ENCODE data around the gene TADA1. TPM values are rescaled to one million over a fixed set of nuclear protein-coding genes. Genes with fewer than 3 reads are reported as not detected.

TADA1 gene
- total and polyA plus RNA-seq, 4 donors: 9.1 to 21.3 (median 15.0) TPM

DNA sequence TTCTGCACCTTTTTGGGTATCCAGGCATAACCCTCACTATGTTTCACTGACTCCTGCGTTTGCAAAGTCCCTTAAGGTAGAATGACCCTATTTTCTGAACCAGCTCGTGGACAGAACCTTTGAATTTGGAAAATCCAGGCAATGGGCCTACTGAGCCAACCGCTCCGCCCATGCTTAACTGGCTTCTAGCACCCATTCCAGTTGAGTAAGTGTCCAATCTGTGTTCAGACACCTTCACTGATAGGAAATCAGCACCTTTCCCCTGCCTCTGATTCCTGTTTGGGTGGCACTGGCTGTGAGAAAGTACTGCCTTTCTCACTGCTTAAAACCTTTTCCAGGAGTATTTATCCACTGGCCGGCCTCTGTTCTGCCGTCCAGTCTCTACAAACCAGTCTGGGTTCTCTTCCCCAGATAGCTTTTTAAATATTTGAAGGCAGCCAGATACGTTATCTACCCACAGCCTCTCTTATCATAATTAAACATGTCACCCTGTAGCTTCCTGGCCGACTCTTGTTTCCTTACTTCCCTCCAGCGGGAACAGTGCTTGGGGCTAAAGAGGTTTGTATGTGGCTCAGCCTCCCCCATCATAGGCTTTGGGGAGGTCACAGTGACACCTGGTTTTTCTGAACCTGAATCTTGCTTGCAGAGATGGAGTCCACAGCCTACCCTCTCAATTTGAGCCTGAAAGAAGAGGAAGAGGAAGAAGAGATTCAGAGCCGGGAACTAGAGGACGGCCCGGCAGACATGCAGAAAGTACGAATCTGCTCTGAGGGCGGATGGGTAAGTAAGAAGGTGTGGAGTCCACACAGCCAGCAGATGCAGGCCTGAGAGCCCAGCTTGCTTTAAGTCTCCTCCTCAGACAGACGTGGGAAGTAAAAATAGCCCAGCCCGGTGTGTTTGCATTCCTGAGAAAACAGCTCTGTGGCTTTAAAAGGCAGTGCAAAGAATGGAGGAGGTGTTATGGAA is 35.5 kb downstream of the TADA1 start:
- Histone ChIP-seq H3K4me3 (ENCODE audit: low read depth in 1 of 3, low read length in 3 of 3) (peak overlapping the region; percentile 61 to 90 (median 75)), H3K27ac (ENCODE audit: low read depth in 1 of 2, low read length in 2 of 2) (peak overlapping the region in 1 of 2 donors; percentile 30), H3K4me1 (ENCODE audit: control insufficient read depth in 4 of 4, insufficient read depth in 4 of 4, low read length in 3 of 4) (peaks cover 2 to 27% (median 17%) of the 10 kb centered on the region in 4 donors), H3K9me3 (ENCODE audit: control insufficient read depth in 4 of 4, low read length in 3 of 4) (no peaks in the 10 kb centered on the region), H3K9ac (ENCODE audit: low read depth in 1 of 2, low read length in 2 of 2) (peak overlapping the region in 1 of 2 donors; percentile 45), H3K27me3 (ENCODE audit: control insufficient read depth in 4 of 4, insufficient read depth in 4 of 4, low read length in 3 of 4) (no peaks in the 10 kb centered on the region), H3K36me3 (ENCODE audit: control insufficient read depth in 4 of 4, insufficient read depth in 3 of 4, low read depth in 1 of 4, low read length in 3 of 4) (peaks cover 5 to 40% (median 27%) of the 10 kb centered on the region in 4 donors)
- 52% methylated on average over 16 of the region's 16 CpGs for WGBS
- no peak for DNase-seq (ENCODE audit: low spot score)
- TF ChIP-seq HNF4A (conservative IDR thresholded peaks at IDR 0.05): no peak
- no peak for TF ChIP-seq NR2F2 (IDR thresholded peaks at IDR 0.05)
- TF ChIP-seq FOXA1 (IDR thresholded peaks at IDR 0.05): no peak
- no peak for TF ChIP-seq RAD21 (IDR thresholded peaks at IDR 0.05)
- TF ChIP-seq, protein P1, sequence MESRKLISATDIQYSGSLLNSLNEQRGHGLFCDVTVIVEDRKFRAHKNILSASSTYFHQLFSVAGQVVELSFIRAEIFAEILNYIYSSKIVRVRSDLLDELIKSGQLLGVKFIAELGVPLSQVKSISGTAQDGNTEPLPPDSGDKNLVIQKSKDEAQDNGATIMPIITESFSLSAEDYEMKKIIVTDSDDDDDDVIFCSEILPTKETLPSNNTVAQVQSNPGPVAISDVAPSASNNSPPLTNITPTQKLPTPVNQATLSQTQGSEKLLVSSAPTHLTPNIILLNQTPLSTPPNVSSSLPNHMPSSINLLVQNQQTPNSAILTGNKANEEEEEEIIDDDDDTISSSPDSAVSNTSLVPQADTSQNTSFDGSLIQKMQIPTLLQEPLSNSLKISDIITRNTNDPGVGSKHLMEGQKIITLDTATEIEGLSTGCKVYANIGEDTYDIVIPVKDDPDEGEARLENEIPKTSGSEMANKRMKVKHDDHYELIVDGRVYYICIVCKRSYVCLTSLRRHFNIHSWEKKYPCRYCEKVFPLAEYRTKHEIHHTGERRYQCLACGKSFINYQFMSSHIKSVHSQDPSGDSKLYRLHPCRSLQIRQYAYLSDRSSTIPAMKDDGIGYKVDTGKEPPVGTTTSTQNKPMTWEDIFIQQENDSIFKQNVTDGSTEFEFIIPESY (IDR thresholded peaks at IDR 0.05): no peak
- no peak for TF ChIP-seq FOXA2 (IDR thresholded peaks at IDR 0.05)
- TF ChIP-seq, protein P2, sequence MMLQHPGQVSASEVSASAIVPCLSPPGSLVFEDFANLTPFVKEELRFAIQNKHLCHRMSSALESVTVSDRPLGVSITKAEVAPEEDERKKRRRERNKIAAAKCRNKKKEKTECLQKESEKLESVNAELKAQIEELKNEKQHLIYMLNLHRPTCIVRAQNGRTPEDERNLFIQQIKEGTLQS (IDR thresholded peaks at IDR 0.05): no peak
- no peak for TF ChIP-seq YY1 (IDR thresholded peaks at IDR 0.05)
- no peak for TF ChIP-seq SP1 (IDR thresholded peaks at IDR 0.05)
- TF ChIP-seq GABPA (IDR thresholded peaks at IDR 0.05 in 1 of 2, conservative IDR thresholded peaks at IDR 0.05 in 1 of 2): no peak
- no peak for TF ChIP-seq RXRA (IDR thresholded peaks at IDR 0.05)
- TF ChIP-seq TAF1 (conservative IDR thresholded peaks at IDR 0.05): no peak
- TF ChIP-seq, protein P3, sequence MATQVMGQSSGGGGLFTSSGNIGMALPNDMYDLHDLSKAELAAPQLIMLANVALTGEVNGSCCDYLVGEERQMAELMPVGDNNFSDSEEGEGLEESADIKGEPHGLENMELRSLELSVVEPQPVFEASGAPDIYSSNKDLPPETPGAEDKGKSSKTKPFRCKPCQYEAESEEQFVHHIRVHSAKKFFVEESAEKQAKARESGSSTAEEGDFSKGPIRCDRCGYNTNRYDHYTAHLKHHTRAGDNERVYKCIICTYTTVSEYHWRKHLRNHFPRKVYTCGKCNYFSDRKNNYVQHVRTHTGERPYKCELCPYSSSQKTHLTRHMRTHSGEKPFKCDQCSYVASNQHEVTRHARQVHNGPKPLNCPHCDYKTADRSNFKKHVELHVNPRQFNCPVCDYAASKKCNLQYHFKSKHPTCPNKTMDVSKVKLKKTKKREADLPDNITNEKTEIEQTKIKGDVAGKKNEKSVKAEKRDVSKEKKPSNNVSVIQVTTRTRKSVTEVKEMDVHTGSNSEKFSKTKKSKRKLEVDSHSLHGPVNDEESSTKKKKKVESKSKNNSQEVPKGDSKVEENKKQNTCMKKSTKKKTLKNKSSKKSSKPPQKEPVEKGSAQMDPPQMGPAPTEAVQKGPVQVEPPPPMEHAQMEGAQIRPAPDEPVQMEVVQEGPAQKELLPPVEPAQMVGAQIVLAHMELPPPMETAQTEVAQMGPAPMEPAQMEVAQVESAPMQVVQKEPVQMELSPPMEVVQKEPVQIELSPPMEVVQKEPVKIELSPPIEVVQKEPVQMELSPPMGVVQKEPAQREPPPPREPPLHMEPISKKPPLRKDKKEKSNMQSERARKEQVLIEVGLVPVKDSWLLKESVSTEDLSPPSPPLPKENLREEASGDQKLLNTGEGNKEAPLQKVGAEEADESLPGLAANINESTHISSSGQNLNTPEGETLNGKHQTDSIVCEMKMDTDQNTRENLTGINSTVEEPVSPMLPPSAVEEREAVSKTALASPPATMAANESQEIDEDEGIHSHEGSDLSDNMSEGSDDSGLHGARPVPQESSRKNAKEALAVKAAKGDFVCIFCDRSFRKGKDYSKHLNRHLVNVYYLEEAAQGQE (IDR thresholded peaks at IDR 0.05): no peak
- TF ChIP-seq JUND (IDR thresholded peaks at IDR 0.05): no peak
- TF ChIP-seq EGR1 (IDR thresholded peaks at IDR 0.05; ENCODE audit: low read depth in 2 of 2): no peak
- TF ChIP-seq, protein P4, sequence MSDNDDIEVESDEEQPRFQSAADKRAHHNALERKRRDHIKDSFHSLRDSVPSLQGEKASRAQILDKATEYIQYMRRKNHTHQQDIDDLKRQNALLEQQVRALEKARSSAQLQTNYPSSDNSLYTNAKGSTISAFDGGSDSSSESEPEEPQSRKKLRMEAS (IDR thresholded peaks at IDR 0.05): no peak
- no peak for TF ChIP-seq HNF4G (IDR thresholded peaks at IDR 0.05)
- TF ChIP-seq, protein P5, sequence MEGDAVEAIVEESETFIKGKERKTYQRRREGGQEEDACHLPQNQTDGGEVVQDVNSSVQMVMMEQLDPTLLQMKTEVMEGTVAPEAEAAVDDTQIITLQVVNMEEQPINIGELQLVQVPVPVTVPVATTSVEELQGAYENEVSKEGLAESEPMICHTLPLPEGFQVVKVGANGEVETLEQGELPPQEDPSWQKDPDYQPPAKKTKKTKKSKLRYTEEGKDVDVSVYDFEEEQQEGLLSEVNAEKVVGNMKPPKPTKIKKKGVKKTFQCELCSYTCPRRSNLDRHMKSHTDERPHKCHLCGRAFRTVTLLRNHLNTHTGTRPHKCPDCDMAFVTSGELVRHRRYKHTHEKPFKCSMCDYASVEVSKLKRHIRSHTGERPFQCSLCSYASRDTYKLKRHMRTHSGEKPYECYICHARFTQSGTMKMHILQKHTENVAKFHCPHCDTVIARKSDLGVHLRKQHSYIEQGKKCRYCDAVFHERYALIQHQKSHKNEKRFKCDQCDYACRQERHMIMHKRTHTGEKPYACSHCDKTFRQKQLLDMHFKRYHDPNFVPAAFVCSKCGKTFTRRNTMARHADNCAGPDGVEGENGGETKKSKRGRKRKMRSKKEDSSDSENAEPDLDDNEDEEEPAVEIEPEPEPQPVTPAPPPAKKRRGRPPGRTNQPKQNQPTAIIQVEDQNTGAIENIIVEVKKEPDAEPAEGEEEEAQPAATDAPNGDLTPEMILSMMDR (IDR thresholded peaks at IDR 0.05; ENCODE audit: low read depth, low read length, missing input control): no peak
